PC-3 (cell line): ENCODE measurements around the gene FER1L5. TPM values are rescaled to one million over a fixed set of nuclear protein-coding genes. Genes with fewer than 3 reads are reported as not detected.

Experiments used
- ATAC-seq: fragments of 200-7000 bp; cut with Tn5 transposase; 2 replicates; pipeline ENCODE4 v1.9.1; 2020; ENCODE audit warnings: mild to moderate bottlenecking, moderate library complexity
- BruUV-seq: library from RNA; stranded (reverse); fragments of 400-500 nt; replicated peaks from 2 replicates; lab custom pipeline; 2021; lab: Mats Ljungman, UMichigan
- CTCF ChIA-PET: fragments of 300-600 bp; sonication (Branson Sonifier 250); formaldehyde crosslinking; loops from one replicate; lab custom pipeline; 2022; ENCODE audit warnings: antibody characterized with exemption; lab: Charles Lee
- POLR2A ChIA-PET: fragments of 300-600 bp; sonication (Branson Sonifier 250); formaldehyde crosslinking; loops from one replicate; lab custom pipeline; 2022; ENCODE audit warnings: antibody characterized with exemption; ENCODE audit not compliant: unreplicated experiment; lab: Charles Lee
- DNase-seq: peaks from one replicate; pipeline ENCODE4 v3.0.0-alpha.2; 2015
- H2AFZ ChIP-seq: fragments of 300-600 bp; sonication (generic); 2 replicates; pipeline ENCODE4 v1.6.0; 2016; ENCODE audit warnings: antibody characterized with exemption, low read length
- H3F3A ChIP-seq: fragments of 300-600 bp; sonication (generic); one replicate; pipeline ENCODE4 v1.6.0; 2017; ENCODE audit warnings: antibody characterized with exemption, low read length, control low read depth, mild to moderate bottlenecking; ENCODE audit not compliant: unreplicated experiment
- H3K27ac ChIP-seq: fragments of 300-600 bp; sonication (generic); 2 replicates; pipeline ENCODE4 v1.5.1; 2016; ENCODE audit warnings: mild to moderate bottlenecking, low read length
- H3K27me3 ChIP-seq: fragments of 300-600 bp; sonication (generic); 2 replicates; pipeline ENCODE4 v1.6.1; 2016; ENCODE audit warnings: low read length, mixed read lengths
- H3K36me3 ChIP-seq: fragments of 300-600 bp; sonication (generic); 2 replicates; pipeline ENCODE4 v1.6.1; 2016; ENCODE audit warnings: low read depth, mixed run types, low read length, mixed read lengths
- H3K4me1 ChIP-seq: fragments of 300-600 bp; sonication (generic); 2 replicates; pipeline ENCODE4 v1.5.1; 2016; ENCODE audit warnings: low read length; ENCODE audit not compliant: insufficient read depth
- H3K4me2 ChIP-seq: fragments of 300-600 bp; sonication (generic); 2 replicates; pipeline ENCODE4 v1.6.0; 2016; ENCODE audit warnings: low read length
- H3K4me3 ChIP-seq: fragments of 300-600 bp; sonication (generic); 2 replicates; pipeline ENCODE4 v1.5.1; 2016; ENCODE audit warnings: mild to moderate bottlenecking, low read length, mixed read lengths
- H3K79me2 ChIP-seq: fragments of 300-600 bp; sonication (generic); 2 replicates; pipeline ENCODE4 v1.6.1; 2017; ENCODE audit warnings: low read length, mixed read lengths
- H3K9ac ChIP-seq: fragments of 300-600 bp; sonication (generic); 2 replicates; pipeline ENCODE4 v1.6.0; 2016; ENCODE audit warnings: mild to moderate bottlenecking, low read length
- H3K9me2 ChIP-seq: fragments of 300-600 bp; sonication (generic); replicated peaks from 2 replicates; pipeline ENCODE4 v1.6.1; 2016; ENCODE audit warnings: mixed run types, low read length, mixed read lengths
- H3K9me3 ChIP-seq: fragments of 300-600 bp; sonication (generic); 2 replicates; pipeline ENCODE4 v1.6.1; 2016; ENCODE audit warnings: low read length, mixed read lengths
- H4K20me1 ChIP-seq: fragments of 300-600 bp; sonication (generic); 2 replicates; pipeline ENCODE4 v1.6.1; 2016; ENCODE audit warnings: low read length, mixed read lengths
- EZH2 ChIP-seq: fragments of 300-600 bp; sonication (generic); IDR thresholded peaks from one replicate; pipeline ENCODE4 v1.6.1; 2017; ENCODE audit warnings: antibody characterized with exemption, mild to moderate bottlenecking, low read length; ENCODE audit not compliant: unreplicated experiment
- EZH2phosphoT487 ChIP-seq: fragments of 300-600 bp; sonication (generic); IDR thresholded peaks from 2 replicates; pipeline ENCODE4 v1.6.1; 2018; ENCODE audit warnings: mild to moderate bottlenecking, antibody characterized with exemption, low read length, borderline replicate concordance
- intact Hi-C: fragments of 100-400 bp; cut with micrococcal nuclease; formaldehyde crosslinking; loops from 2 replicates; pipeline ENCODE4 v1.9.0; 2023
- total RNA-seq: library from RNA; depleted of rRNA; stranded (reverse); fragments of >200 nt; gene quantifications from 2 replicates; pipeline ENCODE4 v1.2.3, GENCODE V29; 2014
- TF ChIP-seq, protein P1 (sequence below): fragments of 300-600 bp; sonication (generic); conservative IDR thresholded peaks from 2 replicates; pipeline ENCODE4 v1.5.1; 2017; ENCODE audit warnings: antibody characterized with exemption, low read depth, mild to moderate bottlenecking, low read length

The FER1L5 gene
- total RNA-seq, 1 experiment from 2014 or later = not detected

DNA sequence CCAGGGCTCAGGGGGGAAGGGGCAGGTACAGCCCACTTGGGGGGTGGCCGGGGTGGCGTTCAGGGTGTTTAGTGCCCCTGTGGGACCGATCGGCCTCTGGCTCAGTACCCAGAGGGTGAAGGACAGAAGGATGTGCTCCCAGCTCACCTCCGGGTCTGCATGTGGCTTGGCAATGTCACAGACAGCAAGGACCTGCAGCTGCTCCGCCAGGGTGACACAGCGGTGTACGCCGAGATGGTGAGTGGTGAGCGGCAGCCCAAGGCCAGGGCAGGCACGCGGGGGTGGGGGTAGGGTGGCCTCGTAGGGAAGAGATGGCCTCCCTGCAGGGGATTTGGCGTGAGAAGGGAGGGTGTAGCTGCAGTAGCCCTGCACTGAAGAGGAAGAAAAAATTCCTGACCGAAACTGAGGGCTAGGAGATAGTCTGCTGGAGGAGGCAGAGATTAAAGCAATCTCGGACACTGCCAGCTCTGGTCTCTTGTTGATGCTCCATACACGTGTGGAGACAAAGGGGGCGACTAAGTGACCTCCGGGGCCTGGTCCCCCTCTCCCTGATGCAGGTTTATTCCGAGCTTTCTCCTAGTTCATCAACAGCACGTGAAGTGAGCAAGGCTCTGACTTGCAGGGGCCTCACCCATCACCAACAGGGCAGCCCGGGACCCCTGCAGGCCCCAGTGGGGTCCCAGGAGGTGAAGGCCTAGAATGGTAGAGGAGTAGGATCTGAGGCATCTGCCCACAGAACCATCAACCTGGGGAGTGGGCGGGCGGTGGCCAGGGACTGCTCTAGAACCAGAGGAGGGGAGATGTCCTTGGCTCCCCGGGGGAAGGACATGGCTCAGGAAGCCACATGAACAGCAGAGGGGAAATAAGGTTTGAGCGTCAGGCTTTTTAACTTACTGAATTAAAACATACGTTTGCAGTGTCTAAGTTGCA is 45.4 kb downstream of the FER1L5 start:
- H3K4me3 ChIP-seq = no peak overlapping the region
- intact Hi-C loops = no loop called here
- no peaks in the 10 kb centered on the region for H3K9me2 ChIP-seq
- H3K9me3 ChIP-seq = no peaks in the 10 kb centered on the region
- H2AFZ ChIP-seq = no peak overlapping the region
- H3K4me2 ChIP-seq = no peak overlapping the region
- TF ChIP-seq EZH2phosphoT487 (no peak), EZH2 (no peak)
- TF ChIP-seq, protein P1, sequence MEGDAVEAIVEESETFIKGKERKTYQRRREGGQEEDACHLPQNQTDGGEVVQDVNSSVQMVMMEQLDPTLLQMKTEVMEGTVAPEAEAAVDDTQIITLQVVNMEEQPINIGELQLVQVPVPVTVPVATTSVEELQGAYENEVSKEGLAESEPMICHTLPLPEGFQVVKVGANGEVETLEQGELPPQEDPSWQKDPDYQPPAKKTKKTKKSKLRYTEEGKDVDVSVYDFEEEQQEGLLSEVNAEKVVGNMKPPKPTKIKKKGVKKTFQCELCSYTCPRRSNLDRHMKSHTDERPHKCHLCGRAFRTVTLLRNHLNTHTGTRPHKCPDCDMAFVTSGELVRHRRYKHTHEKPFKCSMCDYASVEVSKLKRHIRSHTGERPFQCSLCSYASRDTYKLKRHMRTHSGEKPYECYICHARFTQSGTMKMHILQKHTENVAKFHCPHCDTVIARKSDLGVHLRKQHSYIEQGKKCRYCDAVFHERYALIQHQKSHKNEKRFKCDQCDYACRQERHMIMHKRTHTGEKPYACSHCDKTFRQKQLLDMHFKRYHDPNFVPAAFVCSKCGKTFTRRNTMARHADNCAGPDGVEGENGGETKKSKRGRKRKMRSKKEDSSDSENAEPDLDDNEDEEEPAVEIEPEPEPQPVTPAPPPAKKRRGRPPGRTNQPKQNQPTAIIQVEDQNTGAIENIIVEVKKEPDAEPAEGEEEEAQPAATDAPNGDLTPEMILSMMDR = no peak
- H3K27me3 ChIP-seq = no peaks in the 10 kb centered on the region
- BruUV-seq = no TSS peak
- no peaks in the 10 kb centered on the region for H4K20me1 ChIP-seq
- H3K79me2 ChIP-seq = no peaks in the 10 kb centered on the region
- DNase-seq = no peak
- ATAC-seq = no peak
- H3K36me3 ChIP-seq = no peaks in the 10 kb centered on the region
- H3K4me1 ChIP-seq = no peaks in the 10 kb centered on the region
- no peak overlapping the region for H3K27ac ChIP-seq
- CTCF ChIA-PET = no interaction called here
- POLR2A ChIA-PET = no interaction called here
- H3F3A ChIP-seq = no peaks in the 10 kb centered on the region
- no peak overlapping the region for H3K9ac ChIP-seq

DNA sequence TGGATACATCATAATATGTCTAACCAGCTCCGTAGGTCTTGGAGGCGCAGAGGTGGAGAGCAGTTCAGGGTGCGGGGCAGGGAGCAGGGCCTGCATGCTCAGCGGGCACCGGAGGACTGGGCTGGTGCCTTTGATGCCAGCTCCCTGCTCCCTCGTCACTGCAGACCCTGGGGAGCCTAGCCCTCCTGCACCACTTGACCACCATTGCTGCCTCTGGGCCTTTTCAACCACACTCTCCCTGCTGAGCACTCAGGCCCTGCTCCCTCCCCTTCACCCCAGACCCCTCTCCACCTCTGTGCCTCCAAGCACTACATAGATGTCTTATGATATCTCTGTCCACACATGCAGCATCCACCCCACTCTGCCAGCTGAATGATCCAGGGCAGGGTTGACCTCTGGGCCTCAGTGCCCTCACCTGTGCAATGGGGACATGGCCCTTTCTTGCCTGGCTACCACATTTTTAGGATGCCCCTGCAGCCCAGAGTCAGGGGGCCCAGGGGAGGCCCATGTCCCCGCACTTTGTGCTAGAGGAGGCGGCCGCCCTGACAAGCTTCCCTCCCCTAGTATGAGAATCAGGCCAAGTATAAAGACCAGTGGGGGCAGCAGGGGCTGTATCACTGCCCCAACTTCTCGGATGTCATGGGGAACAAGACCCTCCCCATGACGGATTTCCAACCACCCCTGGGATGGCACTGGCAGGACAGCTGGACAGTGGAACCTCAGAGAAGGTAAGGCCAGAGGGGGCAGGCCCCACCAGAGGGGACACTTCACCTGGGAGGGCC is 46.3 kb downstream of the FER1L5 start:
- H3F3A ChIP-seq = no peaks in the 10 kb centered on the region
- ChIA-PET POLR2A (no interaction called here), CTCF (no interaction called here)
- no peak overlapping the region for H3K27ac ChIP-seq
- no peaks in the 10 kb centered on the region for H3K9me3 ChIP-seq
- H2AFZ ChIP-seq = no peak overlapping the region
- H3K9ac ChIP-seq = no peak overlapping the region
- H4K20me1 ChIP-seq = no peaks in the 10 kb centered on the region
- no TSS peak for BruUV-seq
- H3K4me3 ChIP-seq = no peak overlapping the region
- no peaks in the 10 kb centered on the region for H3K9me2 ChIP-seq
- no peaks in the 10 kb centered on the region for H3K79me2 ChIP-seq
- no peak overlapping the region for H3K4me2 ChIP-seq
- no peaks in the 10 kb centered on the region for H3K4me1 ChIP-seq
- DNase-seq (no peak), ATAC-seq (no peak)
- no peaks in the 10 kb centered on the region for H3K36me3 ChIP-seq
- no peaks in the 10 kb centered on the region for H3K27me3 ChIP-seq
- intact Hi-C loops = no loop called here
- TF ChIP-seq, protein P1 = no peak
- no peak for TF ChIP-seq EZH2
- no peak for TF ChIP-seq EZH2phosphoT487
